Stimulated activated CD8-positive, alpha-beta memory T cell treated with anti-CD3 and anti-CD28 coated beads, Interleukin-2, amount 100 ng/mL, for 1 hour (primary cell): ENCODE measurements around the gene ZNF625.
"Not testable (repeated sequence)": the region's sequence is repeated elsewhere in the genome, so short reads cannot be mapped to it uniquely, and the experiment has no call there.

Experiments used
- DNase-seq, 2 donors: peaks; one replicate each; pipeline ENCODE4 v3.0.0-alpha.2; 2020; ENCODE audit warnings: low read depth in 2 of 2

ZNF625 gene

GRCh38 chr19:12137221-12137940 is 19.2 kb downstream of the ZNF625 start:
- no peak for DNase-seq

DNA sequence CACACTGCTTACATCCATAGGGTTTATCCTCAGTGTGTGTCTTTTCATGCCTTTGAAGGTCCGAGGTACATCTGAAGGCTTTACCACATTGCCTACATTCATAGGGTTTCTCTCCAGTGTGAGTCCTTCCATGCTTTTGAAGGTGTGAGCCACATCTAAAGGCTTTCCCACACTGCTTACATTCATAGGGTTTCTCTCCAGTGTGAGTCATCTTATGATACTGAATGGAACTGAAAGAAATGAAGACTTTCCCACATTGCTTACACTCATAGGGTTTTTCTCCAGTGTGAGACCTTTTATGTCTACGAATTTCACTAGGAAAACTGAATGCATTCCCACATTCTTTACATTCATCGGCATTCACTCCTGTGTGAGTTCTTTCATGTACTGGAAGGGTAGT is 23.5 kb downstream of the ZNF625 start:
- DNase-seq = no peak

DNA sequence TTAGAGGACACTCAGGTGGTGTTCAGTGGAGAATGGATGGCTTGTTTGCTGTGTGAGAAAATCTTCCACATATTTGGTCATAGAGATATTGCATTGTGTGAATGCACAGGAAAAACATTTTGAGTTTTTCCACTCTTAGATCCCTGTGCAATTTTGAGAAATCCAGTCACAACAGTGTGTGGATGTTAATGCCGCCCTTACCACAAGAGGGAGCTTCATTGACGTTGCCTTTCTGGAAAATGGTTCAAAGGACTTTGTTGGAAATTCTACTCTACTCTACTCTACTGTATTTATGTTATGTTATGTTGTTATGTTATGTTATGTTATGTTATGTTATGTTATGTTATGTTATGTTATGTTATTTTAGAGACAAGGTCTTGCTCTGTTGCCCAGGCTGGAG is 29.8 kb downstream of the ZNF625 start:
- no peak for DNase-seq

GRCh38 chr19:12117201-12117970 is 39.1 kb downstream of the ZNF625 start:
- no peak for DNase-seq

DNA sequence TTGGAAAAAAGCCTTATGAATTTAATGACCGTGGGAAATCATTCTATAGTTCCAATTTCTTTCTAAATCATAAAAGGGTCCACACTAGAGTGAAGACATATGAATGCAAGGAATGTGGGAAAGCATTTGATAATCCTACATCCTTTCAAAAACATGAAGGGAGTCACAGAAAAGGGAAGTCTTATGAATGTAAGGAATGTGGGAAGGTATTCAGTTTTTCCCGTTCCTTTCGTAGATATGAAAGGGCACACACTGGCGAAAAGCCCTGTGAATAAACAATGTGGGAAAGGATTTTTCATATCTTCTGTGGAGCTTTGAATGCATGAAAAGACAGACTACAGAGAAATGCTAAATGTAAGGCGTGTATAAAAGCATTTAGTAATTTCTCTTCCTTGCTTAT is 43.4 kb downstream of the ZNF625 start:
- no peak for DNase-seq

GRCh38 chr19:12112701-12113100 is 43.8 kb downstream of the ZNF625 start:
- no peak for DNase-seq

DNA sequence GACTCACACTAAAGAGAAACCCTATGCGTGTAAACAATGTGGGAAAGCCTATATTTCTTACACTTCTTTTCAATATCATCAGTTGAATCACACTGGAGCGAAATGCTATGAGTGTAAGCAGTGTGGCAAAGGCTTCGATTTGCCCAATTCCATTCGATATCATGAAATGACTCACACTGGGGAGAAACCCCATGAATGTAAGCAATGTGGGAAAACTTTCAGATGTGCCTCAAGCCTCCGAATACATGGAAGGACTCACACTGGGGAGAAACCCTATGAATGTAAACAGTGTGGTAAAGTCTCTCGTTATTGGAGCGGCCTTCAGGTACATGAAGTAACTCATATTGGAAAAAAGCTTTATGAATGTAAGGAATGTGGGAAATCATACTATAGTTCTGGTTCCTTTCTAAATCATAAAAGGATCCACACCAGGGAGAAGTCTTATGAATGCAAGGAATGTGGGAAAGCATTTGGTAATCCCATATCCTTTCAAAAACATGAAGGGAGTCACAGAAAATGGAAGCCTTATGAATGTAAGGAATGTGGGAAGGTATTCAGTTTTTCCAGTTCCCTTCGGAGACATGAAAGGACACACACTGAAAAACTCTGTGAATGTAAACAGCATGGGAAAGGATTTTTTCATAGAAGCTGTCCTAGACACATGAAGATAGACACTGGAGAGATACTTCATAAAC is 44.4 kb downstream of the ZNF625 start:
- no peak for DNase-seq

DNA sequence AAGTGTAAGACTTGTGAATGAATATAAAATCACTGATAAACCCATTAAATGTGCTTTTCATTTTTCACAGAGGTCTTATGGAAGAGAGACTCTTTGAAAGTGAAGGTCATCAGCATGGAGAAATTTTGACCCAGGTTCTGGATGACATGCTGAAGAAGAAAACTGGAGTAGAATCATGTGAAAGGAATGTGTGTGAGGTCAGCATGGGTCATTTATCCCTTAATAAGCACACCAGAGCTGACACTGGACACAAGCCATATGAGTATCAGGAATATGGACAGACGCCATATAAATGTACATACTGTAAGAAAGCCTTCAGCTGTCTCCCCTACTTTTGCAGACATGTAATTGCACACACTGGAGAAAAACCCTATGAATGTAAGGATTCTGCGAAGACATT is 45.4 kb downstream of the ZNF625 start:
- no peak for DNase-seq

GRCh38 chr19:12103909-12104308 is 52.6 kb downstream of the ZNF625 start:
- not testable (repeated sequence) for DNase-seq

DNA sequence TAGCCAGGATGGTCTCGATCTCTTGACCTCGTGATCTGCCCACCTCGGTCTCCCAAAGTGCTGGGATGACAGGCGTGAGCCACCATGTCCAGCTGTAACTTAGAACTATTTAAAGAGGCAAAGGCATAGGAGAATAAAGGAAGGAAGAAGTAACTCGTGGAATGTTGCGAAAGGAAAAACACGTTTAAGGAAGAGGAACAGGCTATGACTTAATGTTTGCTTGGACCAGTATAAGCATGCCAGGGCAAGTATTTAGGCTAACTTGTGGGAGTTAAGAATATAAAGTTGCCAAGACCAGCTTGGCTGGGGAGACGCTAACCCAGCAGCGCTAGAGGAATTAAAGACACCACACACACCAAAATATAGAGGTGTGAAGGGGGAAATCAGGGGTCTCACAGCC is 58.5 kb downstream of the ZNF625 start:
- DNase-seq = no peak

DNA sequence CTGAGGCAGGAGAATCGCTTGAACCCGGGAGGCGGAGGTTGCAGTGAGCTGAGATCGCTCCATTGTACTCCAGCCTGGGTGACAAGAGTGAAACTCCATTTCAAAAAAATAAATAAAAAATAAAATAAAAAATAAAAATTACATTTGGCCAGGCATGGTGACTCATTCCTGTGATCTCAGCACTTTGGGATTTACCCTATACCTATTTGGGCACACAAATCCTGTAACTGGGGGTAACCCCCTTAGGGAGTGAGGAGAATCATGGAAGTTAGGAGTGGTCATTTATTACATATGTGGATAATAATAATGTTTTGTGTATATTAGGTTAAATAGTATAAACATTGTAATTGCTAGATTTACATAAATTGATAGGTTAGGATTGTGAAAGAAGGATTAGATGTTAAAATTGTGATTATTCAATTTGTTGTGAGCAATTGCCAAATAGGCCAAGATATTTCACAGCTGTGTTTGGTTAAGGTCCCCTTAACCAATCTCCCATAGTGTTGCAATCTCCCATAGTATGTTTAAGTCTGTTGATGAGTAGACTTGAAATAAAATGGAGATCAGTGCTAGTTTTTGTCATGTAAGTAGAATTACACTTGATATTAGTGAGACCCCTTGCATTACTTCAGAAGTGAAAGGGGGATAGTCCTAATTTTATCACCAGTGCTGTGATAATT is 61.3 kb downstream of the ZNF625 start:
- DNase-seq = no peak
